Keratinocyte (primary cell): ENCODE results near the gene CGB5. TPM values are rescaled to one million over a fixed set of nuclear protein-coding genes. Genes with fewer than 3 reads are reported as not detected.
"Not testable (repeated sequence)": the region's sequence is repeated elsewhere in the genome, so short reads cannot be mapped to it uniquely, and the experiment has no call there.

Source experiments
- DNase-seq: peaks from one replicate; pipeline ENCODE4 v3.0.0-alpha.2; 2011; ENCODE audit warnings: low read depth, missing footprints, low spot score
- FAIRE-seq: peaks from 2 replicates; lab custom pipeline; 2011; peaks lifted over from hg19 to GRCh38; lab: Jason Lieb, UNC
- H2AFZ ChIP-seq: 2 replicates; pipeline ENCODE4 v1.6.0; 2012; ENCODE audit warnings: low read length, control low read depth, inconsistent platforms; ENCODE audit not compliant: control insufficient read depth
- H3K27ac ChIP-seq: 2 replicates; pipeline ENCODE4 v1.5.1; 2011; ENCODE audit warnings: low read length; ENCODE audit not compliant: control insufficient read depth, insufficient read depth
- H3K27me3 ChIP-seq: 3 replicates; pipeline ENCODE4 v1.6.0; 2011; ENCODE audit warnings: low read length; ENCODE audit not compliant: control insufficient read depth, insufficient read depth; ENCODE audit errors: extremely low read depth
- H3K36me3 ChIP-seq, 2 experiments: 2 replicates in 1 of 2; 3 replicates in 1 of 2; pipeline ENCODE4 v1.5.1; 2011; ENCODE audit warnings: low read length in 2 of 2, mild to moderate bottlenecking in 1 of 2; ENCODE audit not compliant: control insufficient read depth in 2 of 2, insufficient read depth in 2 of 2; ENCODE audit errors: extremely low read depth in 1 of 2
- H3K4me1 ChIP-seq: 3 replicates; pipeline ENCODE4 v1.5.1; 2011; ENCODE audit warnings: low read length; ENCODE audit not compliant: control insufficient read depth, insufficient read depth; ENCODE audit errors: extremely low read depth
- H3K4me2 ChIP-seq: 3 replicates; pipeline ENCODE4 v1.6.0; 2011; ENCODE audit warnings: low read depth, low read length; ENCODE audit not compliant: control insufficient read depth, insufficient read depth; ENCODE audit errors: extremely low read depth
- H3K4me3 ChIP-seq, 3 experiments: fragments of 200-600 bp in 1 of 3; sonication (generic) in 1 of 3; 2 replicates in 2 of 3; 3 replicates in 1 of 3; pipeline ENCODE4 v1.5.1; 2011 to 2016; ENCODE audit warnings: low read length in 3 of 3, mild to moderate bottlenecking in 3 of 3, control low read depth in 2 of 3, inconsistent platforms in 1 of 3, low read depth in 1 of 3, mixed read lengths in 1 of 3, mixed run types in 1 of 3, moderate library complexity in 1 of 3; ENCODE audit not compliant: control insufficient read depth in 2 of 3, insufficient read depth in 2 of 3; ENCODE audit errors: extremely low read depth in 1 of 3
- H3K79me2 ChIP-seq: 2 replicates; pipeline ENCODE4 v1.6.0; 2012; ENCODE audit warnings: low read length; ENCODE audit not compliant: control insufficient read depth, insufficient read depth
- H3K9ac ChIP-seq: 3 replicates; pipeline ENCODE4 v1.6.0; 2011; ENCODE audit warnings: low read length; ENCODE audit not compliant: control insufficient read depth, insufficient read depth; ENCODE audit errors: extremely low read depth
- H3K9me1 ChIP-seq: 3 replicates; pipeline ENCODE4 v1.6.0; 2011; ENCODE audit warnings: low read length; ENCODE audit not compliant: control insufficient read depth, insufficient read depth; ENCODE audit errors: extremely low read depth
- H3K9me3 ChIP-seq: 2 replicates; pipeline ENCODE4 v1.5.1; 2012; ENCODE audit warnings: low read depth, low read length; ENCODE audit not compliant: control insufficient read depth
- H4K20me1 ChIP-seq: 3 replicates; pipeline ENCODE4 v1.6.0; 2011; ENCODE audit warnings: low read length; ENCODE audit not compliant: control insufficient read depth, insufficient read depth; ENCODE audit errors: extremely low read depth
- CTCF ChIP-seq, 3 experiments: IDR thresholded peaks in 1 of 3; conservative IDR thresholded peaks in 1 of 3; optimal IDR thresholded peaks in 1 of 3; 2 replicates in 2 of 3; 3 replicates in 1 of 3; pipeline versions ENCODE3 to v1.5.1; 2011; ENCODE audit warnings: low read length in 3 of 3, mild to moderate bottlenecking in 3 of 3, moderate library complexity in 2 of 3, control low read depth in 1 of 3, inconsistent platforms in 1 of 3; ENCODE audit not compliant: insufficient read depth in 2 of 3; ENCODE audit errors: extremely low read depth in 1 of 3
- EZH2 ChIP-seq: IDR thresholded peaks from one replicate; pipeline ENCODE4 v1.6.1; 2012; ENCODE audit warnings: inconsistent platforms, mild to moderate bottlenecking, low read length, moderate library complexity
- dilution Hi-C: fragments of 300-500 bp; cut with MboI; formaldehyde crosslinking; loops from one replicate; pipeline ENCODE4 v1.7.0; 2020; ENCODE audit warnings: low sequenced_read_pairs; ENCODE audit not compliant: extremely low pct_ligation_motif_present
- polyA plus RNA-seq, 5 experiments: library from polyadenylated mRNA; depleted of rRNA in 3 of 5; stranded (reverse) in 3 of 5; stranded (forward) in 1 of 5; unstranded in 1 of 5; fragments of >200 nt; gene quantifications; 1 replicate in 1 of 5; 2 replicates in 3 of 5; 3 replicates in 1 of 5; pipeline versions ENCODE4 v1.2.1 to v1.2.3, GENCODE V29; 2011 to 2012; ENCODE audit warnings: missing spikeins in 2 of 5, low read depth in 1 of 5, low replicate concordance in 1 of 5

CGB5 gene
- polyA plus RNA-seq, 1 donor (not counting 4 experiments of a cell fraction or from before 2014, with no cell fraction given) = 0.21 TPM

- H2AFZ ChIP-seq, H3K9me1 ChIP-seq, H3K27me3 ChIP-seq, H3K79me2 ChIP-seq, H3K36me3 ChIP-seq, H3K9ac ChIP-seq, dilution Hi-C loops, FAIRE-seq, H3K27ac ChIP-seq, H3K9me3 ChIP-seq, H3K4me2 ChIP-seq, H3K4me3 ChIP-seq, DNase-seq, H4K20me1 ChIP-seq, H3K4me1 ChIP-seq: not testable (repeated sequence)
These were observed 4.9 kb upstream of the CGB5 start for GRCh38 chr19:49038557-49039276.

- H3K4me3 ChIP-seq, H3K27ac ChIP-seq, H3K4me2 ChIP-seq, DNase-seq, H3K9ac ChIP-seq, H3K9me1 ChIP-seq, H3K36me3 ChIP-seq, H3K9me3 ChIP-seq, H4K20me1 ChIP-seq, H3K79me2 ChIP-seq, H3K4me1 ChIP-seq, H2AFZ ChIP-seq, dilution Hi-C loops, FAIRE-seq, H3K27me3 ChIP-seq: not testable (repeated sequence)
These were observed 3.9 kb upstream of the CGB5 start for GRCh38 chr19:49039736-49040135.

GRCh38 chr19:49042177-49042576 lies 1.5 kb upstream of the CGB5 start:
- no peak overlapping the region for H3K27ac ChIP-seq
- H3K79me2 ChIP-seq = no peaks in the 10 kb centered on the region
- H3K9me1 ChIP-seq = no peaks in the 10 kb centered on the region
- H3K4me1 ChIP-seq = peaks cover 5% of the 10 kb centered on the region
- H3K36me3 ChIP-seq = no peaks in the 10 kb centered on the region
- no peak overlapping the region for H3K9ac ChIP-seq
- H3K4me3 ChIP-seq = no peak overlapping the region
- dilution Hi-C loops = no loop called here
- H3K4me2 ChIP-seq = no peak overlapping the region
- no peaks in the 10 kb centered on the region for H3K9me3 ChIP-seq
- no peaks in the 10 kb centered on the region for H3K27me3 ChIP-seq
- no peak overlapping the region for H2AFZ ChIP-seq
- DNase-seq (no peak), FAIRE-seq (no peak)
- H4K20me1 ChIP-seq = no peaks in the 10 kb centered on the region
- no peak for TF ChIP-seq CTCF (optimal IDR thresholded peaks at IDR 0.05 in 1 of 3, IDR thresholded peaks at IDR 0.05 in 1 of 3, conservative IDR thresholded peaks at IDR 0.05 in 1 of 3; ENCODE audit: extremely low read depth in 1 of 3, insufficient read depth in 2 of 3, low read length in 3 of 3)
- no peak for TF ChIP-seq EZH2

GRCh38 chr19:49042666-49043065 lies 982 bp upstream of the CGB5 start:
- H3K4me3 ChIP-seq, H3K27ac ChIP-seq, H3K79me2 ChIP-seq, H3K9me3 ChIP-seq, FAIRE-seq, DNase-seq, dilution Hi-C loops, H3K36me3 ChIP-seq, H3K4me2 ChIP-seq, H3K9ac ChIP-seq, H4K20me1 ChIP-seq, H3K4me1 ChIP-seq, H2AFZ ChIP-seq, H3K9me1 ChIP-seq, H3K27me3 ChIP-seq: not testable (repeated sequence)
